Measurements from ENCODE around the gene UBAP1L.
"Not testable (repeated sequence)": the region's sequence is repeated elsewhere in the genome, so short reads cannot be mapped to it uniquely, and the experiment has no call there.

The UBAP1L gene

GRCh38 chr15:65115086-65115485, at the start of gene UBAP1L:
Gene UBAP1L, minus strand, starts transcription at chr15:65115200. Its CDS starts 8,985 bp downstream, at chr15:65106215.
- no peak for DNase-seq

DNA sequence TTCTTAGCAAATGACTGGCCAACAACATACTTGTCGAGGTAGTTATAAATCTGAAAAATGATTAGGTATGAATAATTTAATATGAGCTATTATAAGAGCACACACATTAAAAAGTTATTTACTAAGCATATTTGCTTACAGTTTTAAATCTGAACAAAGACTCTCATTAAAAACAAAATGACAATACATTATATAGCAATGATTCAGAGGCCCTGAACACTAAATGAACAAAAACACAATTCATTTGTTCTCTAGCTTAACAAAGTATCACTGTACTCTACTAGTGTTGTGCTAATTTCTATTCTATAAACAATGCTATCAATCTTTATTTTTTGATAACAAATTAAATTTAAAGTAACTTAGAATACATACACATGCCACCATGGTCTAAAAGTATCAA, 49.1 kb upstream of the UBAP1L start:
- no peak for DNase-seq

DNA sequence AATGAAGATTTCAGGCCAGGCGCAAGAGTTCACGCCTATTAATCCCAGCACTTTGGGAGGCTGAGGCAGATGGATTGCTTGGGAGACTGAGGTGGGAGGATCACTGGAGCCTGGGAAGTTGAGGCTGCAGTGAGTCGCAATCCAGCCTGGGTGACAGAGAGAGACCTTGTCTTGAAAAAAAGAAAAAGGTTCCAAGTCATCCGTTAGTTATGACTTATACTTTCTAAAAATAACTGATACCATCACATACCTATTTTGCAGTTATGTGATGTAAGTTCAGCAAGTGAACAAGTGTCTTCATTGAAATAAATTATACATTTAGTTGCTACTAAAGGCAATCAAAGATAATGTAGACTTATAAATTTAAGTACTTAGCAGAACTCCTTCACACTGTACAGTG, 48.0 kb upstream of the UBAP1L start:
- DNase-seq, result no peak

- no peak for DNase-seq
Observed at GRCh38 chr15:65156692-65157091, 41.7 kb upstream of the UBAP1L start.

DNA sequence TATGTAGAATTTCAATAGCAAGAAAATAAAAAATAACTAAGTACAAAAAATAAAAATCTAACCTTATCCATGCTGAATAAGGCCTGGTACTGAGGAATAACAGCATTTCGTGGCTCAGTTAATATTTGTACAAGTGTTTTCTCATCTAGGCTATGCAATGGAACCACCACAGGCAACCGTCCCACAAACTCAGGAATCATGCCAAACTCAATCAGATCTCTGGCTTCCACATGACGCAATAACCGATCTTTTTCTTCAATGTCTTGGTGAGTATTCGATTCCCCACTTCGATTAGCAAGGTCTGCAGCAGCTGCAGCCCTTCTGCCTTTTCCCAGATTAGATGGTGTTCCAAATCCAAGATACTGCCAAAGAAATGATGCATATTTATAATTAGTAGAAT, 39.7 kb upstream of the UBAP1L start:
- no peak for DNase-seq

DNA sequence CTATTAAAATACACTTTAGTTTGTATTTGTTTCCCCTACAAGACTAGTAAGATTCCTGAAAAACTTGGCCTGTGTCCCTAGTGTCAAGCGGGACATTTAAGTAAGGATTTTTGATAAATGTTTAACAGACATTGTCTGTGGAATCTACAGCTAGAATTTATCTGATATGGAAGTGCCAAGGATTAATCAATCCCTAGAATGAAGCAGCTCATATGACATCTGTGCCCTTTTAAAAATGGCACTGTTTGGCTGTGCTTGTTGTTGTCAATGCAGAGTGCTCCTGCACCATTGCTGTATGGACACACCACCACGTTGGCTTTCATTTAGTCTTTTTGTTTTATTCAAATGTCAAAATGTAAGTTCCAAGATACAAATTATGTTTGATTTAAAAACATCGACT, 32.9 kb upstream of the UBAP1L start:
- no peak for DNase-seq

DNA sequence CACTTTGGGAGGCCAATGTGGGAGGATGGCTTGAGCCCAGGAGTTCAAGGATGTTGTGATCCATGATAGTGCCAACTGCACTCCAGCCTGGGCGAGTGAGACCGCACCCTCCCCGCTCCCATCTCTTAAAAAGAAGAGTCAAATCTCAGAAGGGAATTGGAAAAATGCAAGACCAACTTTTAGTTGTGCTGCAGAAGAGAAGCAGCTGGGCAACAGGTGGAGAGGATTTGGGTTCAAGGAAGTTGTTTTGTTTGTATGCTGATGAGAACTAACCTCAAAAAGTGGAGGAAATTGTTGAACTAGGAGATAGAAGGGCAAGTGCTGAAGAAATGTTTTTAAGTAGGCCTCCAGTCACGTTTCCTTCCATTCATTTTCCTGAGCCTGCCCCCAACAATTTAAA, 31.4 kb upstream of the UBAP1L start:
- no peak for DNase-seq

- not testable (repeated sequence) for DNase-seq
Observed at GRCh38 chr15:65138631-65139030, 23.6 kb upstream of the UBAP1L start.

DNA sequence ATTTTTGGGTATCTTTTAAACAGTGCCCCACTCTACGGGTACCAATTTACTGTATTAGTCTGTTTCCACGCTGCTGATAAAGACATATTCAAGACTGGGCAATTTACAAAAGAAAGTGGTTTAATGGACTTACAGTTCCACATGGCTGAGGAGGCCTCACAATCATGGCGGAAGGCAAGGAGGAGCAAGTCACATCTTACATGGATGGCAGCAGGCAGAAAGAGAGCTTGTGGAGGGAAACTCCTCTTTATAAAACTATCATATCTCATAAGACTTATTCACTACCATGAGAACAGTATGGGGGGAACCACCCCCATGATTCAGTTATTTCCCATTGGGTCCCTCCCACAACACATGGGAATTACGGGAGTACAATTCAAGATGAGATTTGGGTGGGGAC, 22.9 kb upstream of the UBAP1L start:
- not testable (repeated sequence) for DNase-seq

DNA sequence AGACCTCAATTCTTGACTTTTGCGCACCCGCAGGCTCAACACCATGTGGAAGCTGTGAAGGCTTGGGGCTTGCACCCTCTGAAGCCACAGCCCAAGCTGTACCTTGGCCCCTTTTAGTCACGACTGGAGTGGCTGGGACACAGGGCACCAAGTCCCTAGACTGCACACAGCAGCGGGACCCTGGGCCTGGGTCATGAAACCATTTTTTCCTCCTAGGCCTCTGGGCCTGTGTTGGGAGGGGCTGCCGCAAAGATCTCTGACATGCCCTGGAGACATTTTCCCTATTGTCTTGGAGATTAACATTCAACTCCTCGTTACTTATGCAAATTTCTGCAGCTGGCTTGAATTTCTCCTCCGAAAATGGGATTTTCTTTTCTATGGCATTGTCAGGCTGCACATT, 22.1 kb upstream of the UBAP1L start:
- not testable (repeated sequence) for DNase-seq

DNA sequence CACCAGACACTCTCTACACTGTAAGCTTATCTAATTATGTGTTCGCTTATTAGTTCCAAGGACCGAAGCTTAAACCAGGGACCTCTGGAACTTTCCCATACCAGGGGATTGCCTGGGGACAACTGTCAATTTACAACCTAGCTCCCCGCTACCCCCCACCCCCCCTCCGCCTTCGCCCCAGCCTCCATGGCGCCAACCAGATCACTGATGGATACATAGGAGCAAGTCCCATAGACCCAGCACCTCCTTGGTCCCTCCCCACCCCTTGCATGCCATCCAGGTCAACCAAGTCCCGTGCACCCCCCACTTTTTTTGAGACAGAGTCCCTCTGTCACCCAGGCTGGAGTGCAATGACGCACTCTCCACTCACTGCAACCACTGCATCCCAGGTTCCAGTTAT, 19.5 kb upstream of the UBAP1L start:
- DNase-seq, result no peak

DNA sequence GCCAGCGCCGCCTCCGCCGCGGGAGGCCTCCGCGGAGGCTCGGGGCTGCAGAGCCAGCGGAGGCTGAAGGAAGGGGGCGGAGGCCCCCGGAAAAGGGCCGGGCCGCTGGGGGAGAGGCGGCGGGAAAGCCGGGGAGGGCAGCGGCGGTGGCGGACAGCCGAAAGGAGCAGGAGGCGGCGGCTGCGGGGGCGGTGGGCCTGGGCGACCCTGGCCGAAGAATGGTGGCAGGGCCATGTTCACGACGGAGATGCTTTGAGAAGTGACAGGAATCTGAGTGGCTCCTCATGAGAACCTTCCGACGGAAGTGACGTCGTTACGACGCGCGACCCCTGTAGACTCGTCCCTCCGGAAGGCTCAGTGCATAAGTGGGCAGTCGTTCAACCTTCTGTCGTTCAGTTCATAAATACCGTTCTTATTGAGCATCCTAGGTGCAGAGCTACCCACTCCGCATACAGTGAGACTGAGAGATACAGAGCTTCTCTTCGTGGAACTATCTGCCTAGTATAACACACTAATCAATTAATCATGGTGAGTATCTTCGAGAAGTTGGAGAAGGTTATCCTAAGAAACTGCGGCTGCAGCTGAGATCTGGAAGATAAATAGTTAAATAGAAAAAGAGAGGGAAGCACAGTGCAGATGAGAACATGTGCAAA, 18.7 kb upstream of the UBAP1L start, which contains the start of gene PDCD7:
Gene PDCD7, minus strand, starts transcription at position 261 of the 653 bp plus-strand sequence. Its CDS starts 27 bp downstream, at position 234.
- peak; percentile 82 to 97 for DNase-seq

DNA sequence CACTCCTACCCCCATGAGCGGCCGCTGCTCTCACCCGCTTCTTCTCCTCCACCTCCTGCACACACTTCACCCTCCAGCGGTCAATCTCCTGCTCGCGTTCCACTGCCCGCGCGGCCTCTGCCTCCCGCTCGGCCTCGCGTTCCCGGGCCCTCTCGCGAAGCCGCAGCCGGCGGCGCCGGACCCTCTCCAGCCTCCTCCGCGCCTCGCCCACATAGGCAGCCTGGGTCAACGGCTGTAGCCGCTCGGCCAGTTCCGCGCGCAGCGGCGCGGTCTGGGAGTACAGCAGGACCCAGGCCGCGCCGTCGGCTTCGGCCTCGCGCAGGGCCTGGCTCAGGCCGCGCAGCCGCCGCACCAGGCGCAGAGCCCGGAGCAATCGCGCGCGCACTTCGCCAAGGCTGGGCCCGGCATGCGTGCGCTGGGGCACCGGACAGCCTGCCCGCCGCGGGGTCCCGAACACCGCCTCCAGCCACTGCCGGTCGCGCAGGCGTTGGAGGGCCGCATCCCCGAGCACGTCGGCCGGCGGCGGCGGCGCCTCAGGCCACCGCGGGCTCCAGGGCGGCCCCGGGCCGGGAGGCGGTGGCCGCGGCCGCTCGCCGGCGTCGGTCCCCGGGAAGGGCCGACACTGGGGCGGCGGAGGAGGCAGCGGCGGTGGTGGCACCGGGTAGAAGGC, 18.0 kb upstream of the UBAP1L start:
- DNase-seq, result peak in 1 of 2 experiments; percentile 16

DNA sequence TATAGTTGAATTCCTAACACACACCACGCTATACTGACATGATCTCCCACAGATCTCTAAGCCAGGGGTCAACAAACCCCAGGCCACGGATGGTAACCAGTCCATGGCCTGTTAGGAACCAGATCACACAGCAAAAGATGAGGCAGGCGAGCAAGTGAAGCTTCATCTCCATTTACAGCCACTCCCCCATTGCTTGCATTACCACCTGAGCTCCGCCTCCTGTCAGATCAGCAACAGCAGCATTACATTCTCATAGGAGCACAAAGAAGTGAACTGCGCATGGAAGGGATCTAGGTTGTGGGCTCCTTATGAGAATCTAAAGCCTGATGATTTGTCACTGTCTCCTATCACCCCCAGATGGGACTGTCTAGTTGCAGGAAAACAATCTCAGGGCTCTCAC, 15.9 kb upstream of the UBAP1L start:
- no peak for DNase-seq

DNA sequence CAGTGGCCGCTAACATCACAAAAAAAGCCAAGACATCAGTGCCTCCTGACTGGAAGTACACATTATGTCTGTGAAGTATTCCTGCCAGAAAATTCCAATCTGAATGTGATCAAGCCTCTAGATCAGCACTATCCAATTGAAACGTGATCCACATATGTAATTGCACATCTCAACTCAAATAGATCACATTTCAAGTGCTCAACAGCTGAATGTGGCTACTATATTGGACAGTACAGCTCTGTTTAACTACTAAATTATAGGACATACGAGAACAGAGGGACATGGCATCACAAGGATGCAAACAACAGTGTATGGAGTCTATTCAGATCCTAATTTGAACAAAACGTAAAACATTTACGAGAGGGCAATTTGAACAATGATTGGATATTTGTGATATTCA, 542 bp upstream of the UBAP1L start:
- DNase-seq, result no peak

GRCh38 chr15:65110676-65111292, 4.2 kb downstream of the UBAP1L start:
- DNase-seq, result no peak

DNA sequence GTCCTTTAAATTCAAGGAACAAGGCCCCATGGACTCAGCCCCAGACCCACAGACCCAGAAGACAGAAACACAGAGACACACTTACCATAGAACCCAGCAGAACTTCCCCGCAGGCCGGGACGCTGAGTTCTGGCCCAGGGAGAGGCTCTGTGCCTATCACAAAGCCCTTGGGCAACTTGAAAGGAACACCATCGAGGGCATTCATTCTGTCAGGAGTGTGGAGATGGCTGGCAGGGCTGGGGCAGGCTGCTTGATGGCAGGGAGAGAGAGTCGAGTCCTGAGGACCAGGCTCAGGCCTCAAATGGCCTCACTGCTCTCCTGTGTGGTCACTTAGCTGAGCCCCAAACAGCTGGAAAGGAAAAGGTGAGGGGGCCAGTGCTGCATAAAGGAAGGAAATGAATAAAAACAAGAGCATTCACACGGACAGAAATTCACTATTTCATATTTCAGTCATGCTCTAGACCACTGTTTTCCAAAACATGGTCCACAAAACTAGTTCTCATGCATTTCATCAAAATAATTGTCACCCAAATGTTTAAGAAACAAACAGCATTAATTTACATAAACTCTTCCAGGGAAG, 8.9 kb downstream of the UBAP1L start:
- DNase-seq, result no peak

- DNase-seq, result no peak
Observed at GRCh38 chr15:65105038-65105437, 10.0 kb downstream of the UBAP1L start.

- DNase-seq, result no peak
Observed at GRCh38 chr15:65102912-65103311, 12.1 kb downstream of the UBAP1L start.

DNA sequence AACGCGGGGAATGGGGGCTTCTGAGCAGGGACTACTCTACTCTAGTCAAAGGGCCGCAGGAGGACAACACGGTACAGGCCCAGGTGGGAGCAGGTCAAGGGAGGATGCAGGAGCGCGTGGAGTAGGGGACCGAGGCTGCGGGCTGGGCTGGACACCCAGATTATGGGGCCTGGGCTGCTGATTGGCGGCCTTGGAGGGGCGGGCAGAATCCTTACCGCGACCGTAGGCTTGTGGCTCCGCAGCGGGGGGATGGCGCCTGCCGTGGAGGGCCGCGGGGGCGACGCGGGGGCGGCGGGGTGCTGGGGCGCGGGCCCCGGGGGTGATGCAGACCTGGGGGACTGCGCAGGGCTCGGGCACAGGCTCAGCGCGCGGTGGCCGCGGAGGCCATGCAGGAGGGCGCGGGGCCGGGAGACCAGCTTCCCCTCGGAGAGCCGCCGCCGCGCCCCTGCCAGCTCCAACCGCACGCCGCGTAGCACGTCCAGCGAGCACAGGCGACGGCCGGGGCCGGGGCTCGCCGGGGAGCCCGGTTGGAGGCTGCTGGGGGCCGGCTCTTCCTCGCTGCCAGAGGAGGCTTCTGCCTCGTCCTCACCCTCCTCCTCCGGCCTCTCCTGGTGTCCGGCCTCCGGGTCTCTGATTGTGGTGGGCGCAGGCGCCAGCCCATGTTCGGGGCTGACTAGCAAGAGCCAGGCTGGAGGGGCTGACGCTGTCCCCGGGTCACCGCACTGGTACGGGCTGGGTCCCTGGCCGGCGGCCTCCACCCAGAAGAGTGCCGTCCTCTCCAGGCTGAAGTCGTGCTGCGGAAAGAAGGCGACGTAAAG, 12.9 kb downstream of the UBAP1L start:
- no peak for DNase-seq

- DNase-seq, result no peak
Observed at GRCh38 chr15:65101411-65101890, 13.5 kb downstream of the UBAP1L start.

GRCh38 chr15:65100442-65100841, 14.6 kb downstream of the UBAP1L start:
- DNase-seq, result no peak

DNA sequence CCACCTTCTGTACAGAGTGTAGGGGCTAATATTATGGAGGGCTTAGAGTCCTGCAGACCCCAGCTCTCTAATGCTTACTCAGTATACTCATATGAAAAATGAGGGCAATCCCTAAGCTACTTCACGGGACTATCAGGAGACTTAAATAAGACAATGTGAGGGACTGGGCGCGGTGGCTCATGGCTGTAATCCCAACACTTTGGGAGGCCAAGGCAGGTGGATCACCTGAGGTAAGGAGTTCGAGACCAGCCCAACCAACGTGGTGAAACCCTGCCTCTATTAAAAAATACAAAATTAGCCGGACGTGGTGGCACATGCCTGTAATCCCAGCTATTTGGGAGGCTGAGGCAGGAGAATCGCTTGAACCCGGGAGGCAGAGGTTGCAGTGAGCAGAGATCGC, 15.2 kb downstream of the UBAP1L start:
- not testable (repeated sequence) for DNase-seq

All from SW 1271 (cell line).